Lower leg skin (tissue), 4 donors: ENCODE measurements around the gene ASPRV1. TPM values are rescaled to one million over a fixed set of nuclear protein-coding genes. Genes with fewer than 3 reads are reported as not detected.

Experiments
- DNase-seq, 2 donors: peaks; one replicate each; pipeline ENCODE4 v3.0.0-alpha.2; 2019; ENCODE audit warnings: low spot score in 2 of 2
- H3K4me3 ChIP-seq: fragments of 200-600 bp; sonication (generic); 2 replicates; pipeline ENCODE4 v1.5.1; 2017; ENCODE audit warnings: mild to moderate bottlenecking, low read depth; ENCODE audit not compliant: poor library complexity, severe bottlenecking
- POLR2A ChIP-seq, 2 donors: fragments of 450-650 bp; IDR thresholded peaks; one replicate each; pipeline ENCODE4 v1.6.1; 2016 to 2017; ENCODE audit warnings: antibody characterized with exemption in 2 of 2, mild to moderate bottlenecking in 1 of 2, moderate library complexity in 1 of 2
- WGBS, 2 donors: methylation state at CpG; one replicate each; pipeline ENCODE4 v1.1.5; 2018; 5-methylcytosine and 5-hydroxymethylcytosine counted together
- intact Hi-C: fragments of 100-400 bp; cut with DNase I; formaldehyde crosslinking; loops from one replicate; pipeline ENCODE4 v1.15.0; 2023; ENCODE audit warnings: low total_unique reads
- total RNA-seq, 4 donors: library from RNA; depleted of rRNA; stranded (reverse); fragments of >200 nt; gene quantifications; one replicate each; pipeline ENCODE4 v1.1.0, GENCODE V29; 2016
- TF ChIP-seq, protein P1 (sequence below), 3 donors: fragments of 450-650 bp; IDR thresholded peaks; one replicate each; pipeline ENCODE4 v1.5.1; 2016; ENCODE audit warnings: antibody characterized with exemption in 3 of 3, mild to moderate bottlenecking in 3 of 3, moderate library complexity in 2 of 3

ASPRV1 gene
- total RNA-seq, 4 donors from 2014 or later, result 771 to 1,715 (median 955) TPM

DNA sequence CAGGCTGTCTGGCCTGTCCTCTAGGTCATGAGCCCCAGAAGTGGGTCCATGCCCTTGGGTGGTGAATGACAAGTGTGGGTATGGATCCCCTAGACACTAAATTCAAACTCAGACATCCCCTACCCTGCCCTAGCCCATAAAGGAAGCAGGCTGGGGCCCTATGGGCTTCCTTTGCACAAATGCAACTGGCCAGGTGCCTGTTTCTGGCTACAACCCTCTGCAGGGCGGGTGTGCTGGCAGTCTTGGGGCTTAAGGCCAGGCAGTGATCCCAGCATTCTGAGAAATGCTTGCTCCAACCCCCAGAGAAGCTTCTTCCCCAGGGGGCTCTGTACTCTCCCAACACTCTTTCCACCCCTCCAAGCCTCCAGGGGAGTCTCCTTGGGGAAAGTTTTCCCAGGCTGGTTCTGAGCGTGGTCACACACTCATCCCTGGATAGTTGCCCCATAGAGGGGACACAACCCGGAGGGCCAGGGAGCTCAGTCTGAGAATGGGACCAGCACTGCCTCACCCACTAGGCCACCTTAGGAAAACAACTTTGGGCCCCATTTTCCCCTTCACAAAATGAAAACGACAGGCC is 16.6 kb upstream of the ASPRV1 start:
- TF ChIP-seq, protein P1, sequence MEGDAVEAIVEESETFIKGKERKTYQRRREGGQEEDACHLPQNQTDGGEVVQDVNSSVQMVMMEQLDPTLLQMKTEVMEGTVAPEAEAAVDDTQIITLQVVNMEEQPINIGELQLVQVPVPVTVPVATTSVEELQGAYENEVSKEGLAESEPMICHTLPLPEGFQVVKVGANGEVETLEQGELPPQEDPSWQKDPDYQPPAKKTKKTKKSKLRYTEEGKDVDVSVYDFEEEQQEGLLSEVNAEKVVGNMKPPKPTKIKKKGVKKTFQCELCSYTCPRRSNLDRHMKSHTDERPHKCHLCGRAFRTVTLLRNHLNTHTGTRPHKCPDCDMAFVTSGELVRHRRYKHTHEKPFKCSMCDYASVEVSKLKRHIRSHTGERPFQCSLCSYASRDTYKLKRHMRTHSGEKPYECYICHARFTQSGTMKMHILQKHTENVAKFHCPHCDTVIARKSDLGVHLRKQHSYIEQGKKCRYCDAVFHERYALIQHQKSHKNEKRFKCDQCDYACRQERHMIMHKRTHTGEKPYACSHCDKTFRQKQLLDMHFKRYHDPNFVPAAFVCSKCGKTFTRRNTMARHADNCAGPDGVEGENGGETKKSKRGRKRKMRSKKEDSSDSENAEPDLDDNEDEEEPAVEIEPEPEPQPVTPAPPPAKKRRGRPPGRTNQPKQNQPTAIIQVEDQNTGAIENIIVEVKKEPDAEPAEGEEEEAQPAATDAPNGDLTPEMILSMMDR (IDR thresholded peaks at IDR 0.05), result no peak
- no peak for TF ChIP-seq POLR2A (IDR thresholded peaks at IDR 0.05)
- 64 to 78% methylated on average over 4 of the region's 4 CpGs for whole genome bisulfite sequencing, 2 donors
- no peak for DNase-seq
- H3K4me3 ChIP-seq, result no peak overlapping the region
- intact Hi-C loops, result no loop called here

- TF ChIP-seq, protein P1 (IDR thresholded peaks at IDR 0.05), result no peak
- no peak for TF ChIP-seq POLR2A (IDR thresholded peaks at IDR 0.05)
- DNase-seq, result no peak
- WGBS, 2 donors, result 92 to 93% methylated on average over 8 of the region's 8 CpGs
- intact Hi-C loops, result no loop called here
- no peak overlapping the region for H3K4me3 ChIP-seq
Observed at GRCh38 chr2:69977186-69977585, 15.8 kb upstream of the ASPRV1 start.

DNA sequence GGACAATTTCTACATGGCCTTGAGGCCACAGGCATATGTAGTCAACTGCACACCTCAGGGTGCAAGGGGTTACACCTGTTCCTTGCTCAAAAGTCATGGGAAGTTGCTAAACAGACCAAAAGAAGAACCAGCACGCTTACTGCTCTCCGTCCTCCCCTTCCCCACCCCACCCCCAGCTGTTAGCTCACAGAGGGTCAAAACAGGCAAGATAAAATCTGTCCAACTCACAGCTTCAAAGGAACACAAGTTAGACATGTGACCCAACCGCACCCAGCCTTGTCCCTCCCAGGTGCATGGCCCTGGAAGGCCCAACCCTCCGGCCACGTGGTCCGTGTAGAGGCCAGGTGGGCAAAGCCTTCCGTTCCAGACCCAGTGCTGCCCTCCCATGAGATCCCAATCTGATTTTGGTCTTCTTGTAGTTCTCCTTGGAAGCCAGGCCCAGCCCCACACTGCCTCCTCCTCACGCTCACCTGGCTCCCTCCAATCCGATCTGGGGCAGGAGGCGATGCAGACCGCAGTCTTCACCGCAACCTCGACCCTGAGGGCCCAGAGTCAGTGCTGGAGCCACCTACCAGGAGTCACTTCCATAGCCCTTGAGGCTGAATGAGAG is 14.5 kb upstream of the ASPRV1 start:
- intact Hi-C loops, result no loop called here
- 80 to 83% methylated on average over 13 of the region's 13 CpGs for WGBS, 2 donors
- TF ChIP-seq POLR2A (IDR thresholded peaks at IDR 0.05), result no peak
- TF ChIP-seq, protein P1 (IDR thresholded peaks at IDR 0.05), result no peak
- H3K4me3 ChIP-seq, result no peak overlapping the region
- no peak for DNase-seq

- WGBS, 2 donors, result 89 to 90% methylated on average over 12 of the region's 12 CpGs
- H3K4me3 ChIP-seq, result no peak overlapping the region
- intact Hi-C loops, result no loop called here
Observed at GRCh38 chr2:69975136-69975852, 13.9 kb upstream of the ASPRV1 start.

DNA sequence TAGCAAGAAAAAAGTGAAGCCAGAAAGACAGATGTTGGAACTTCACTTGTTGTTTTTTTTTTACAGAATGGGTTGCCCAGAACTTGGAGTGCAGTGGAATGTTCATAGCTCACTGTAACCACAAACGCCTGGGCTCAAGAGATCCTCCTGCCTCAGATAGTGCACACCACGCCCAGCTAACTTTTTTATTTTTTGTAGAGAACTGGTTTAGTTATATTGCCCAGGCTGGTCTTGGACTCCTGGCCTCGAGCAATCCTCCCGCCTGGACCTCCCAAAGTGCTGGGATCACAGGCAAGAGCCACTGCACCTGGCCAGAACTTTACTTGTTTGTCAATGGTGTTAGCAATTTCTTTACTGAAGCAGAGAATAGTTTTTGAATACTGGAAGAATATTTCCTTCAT is 11.9 kb upstream of the ASPRV1 start:
- TF ChIP-seq POLR2A (IDR thresholded peaks at IDR 0.05), result no peak
- TF ChIP-seq, protein P1 (IDR thresholded peaks at IDR 0.05), result no peak
- no peak for DNase-seq
- intact Hi-C loops, result no loop called here
- H3K4me3 ChIP-seq, result no peak overlapping the region
- 50 to 59% methylated on average over 4 of the region's 4 CpGs for WGBS, 2 donors

More at GRCh38 chr2:69975136-69975852, 13.9 kb upstream of the ASPRV1 start:
- TF ChIP-seq, protein P1 (IDR thresholded peaks at IDR 0.05), result no peak
- TF ChIP-seq POLR2A (IDR thresholded peaks at IDR 0.05), result no peak
- no peak for DNase-seq
